GM12801 (cell line): ENCODE measurements around the gene SLC9A8.

Experiments used
- CTCF ChIP-seq: IDR thresholded peaks from one replicate; pipeline ENCODE4 v1.5.1; 2011; ENCODE audit warnings: control low read depth; ENCODE audit not compliant: insufficient read length; ENCODE audit errors: extremely low read depth

Gene SLC9A8

DNA sequence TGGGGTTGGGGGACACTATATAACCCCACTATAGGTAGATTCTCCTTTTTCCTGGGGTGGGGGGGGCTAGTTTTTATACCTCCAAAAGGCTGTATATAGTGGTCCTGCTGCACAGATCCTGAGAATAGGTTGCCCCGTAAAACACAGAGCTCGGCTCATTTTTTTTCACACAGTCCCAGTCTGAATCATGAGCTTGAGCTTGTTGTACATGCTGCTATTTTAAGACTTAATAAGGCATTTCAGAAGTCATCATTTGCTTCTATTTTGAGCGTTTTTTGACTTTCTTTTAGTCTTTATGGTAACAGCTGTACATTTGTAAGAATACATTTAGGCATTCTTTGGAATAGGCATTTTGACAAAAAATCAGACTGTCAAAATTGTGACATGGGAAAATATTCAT, 30.5 kb downstream of the SLC9A8 start:
- TF ChIP-seq CTCF, result no peak

GRCh38 chr20:49843770-49844380, 31.2 kb downstream of the SLC9A8 start:
- no peak for TF ChIP-seq CTCF

GRCh38 chr20:49845060-49845459, 32.4 kb downstream of the SLC9A8 start:
- no peak for TF ChIP-seq CTCF

DNA sequence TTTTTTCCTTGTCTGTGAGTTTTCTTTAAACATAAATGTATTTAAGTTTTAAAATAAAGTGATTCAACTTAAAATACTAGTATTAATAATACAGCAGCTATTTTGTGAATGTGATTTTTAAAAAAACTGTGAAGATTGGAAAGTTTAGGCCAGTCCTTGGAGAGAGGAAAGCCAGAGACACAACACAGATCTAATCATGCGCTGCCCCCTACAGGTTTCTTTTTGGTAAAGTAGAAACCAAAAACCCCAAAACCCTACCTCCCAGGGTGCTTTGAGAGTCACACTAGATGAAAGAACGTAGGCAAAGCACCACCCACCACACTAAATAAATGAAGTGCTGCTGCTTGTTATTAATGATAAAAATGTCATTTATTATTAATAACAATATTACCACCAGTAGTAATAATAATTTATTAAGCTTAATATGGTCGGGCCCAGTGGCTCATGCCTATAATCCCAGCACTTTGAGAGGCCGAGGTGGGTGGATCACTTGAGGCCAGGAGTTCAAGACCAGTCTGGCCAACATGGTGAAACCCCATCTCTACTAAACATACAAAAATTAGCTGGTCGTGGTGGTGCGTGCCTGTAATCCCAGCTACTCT, 33.7 kb downstream of the SLC9A8 start:
- no peak for TF ChIP-seq CTCF

GRCh38 chr20:49850463-49851230, 38.0 kb downstream of the SLC9A8 start:
- no peak for TF ChIP-seq CTCF

GRCh38 chr20:49851231-49851705, 38.6 kb downstream of the SLC9A8 start:
- TF ChIP-seq CTCF, result no peak

DNA sequence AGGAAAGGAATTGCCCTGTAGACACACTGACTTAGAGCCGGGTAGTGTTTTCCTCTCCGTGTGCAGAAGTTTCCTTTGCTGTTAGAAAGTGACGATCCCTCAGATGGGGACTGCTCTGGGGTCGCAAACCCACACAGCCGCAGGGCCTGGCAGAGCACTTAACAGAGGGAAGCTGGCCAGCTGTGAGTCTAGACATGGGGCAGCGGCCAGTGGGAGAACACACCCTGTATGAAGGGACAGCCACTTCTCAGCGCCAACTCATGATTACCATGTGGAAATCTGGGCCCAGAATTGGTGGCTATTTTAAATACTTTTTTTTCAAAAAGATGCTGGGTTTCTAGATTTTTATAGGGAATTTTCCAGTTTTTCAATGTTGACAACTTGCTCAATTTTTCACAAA, 39.4 kb downstream of the SLC9A8 start:
- TF ChIP-seq CTCF, result no peak
